Cardiac fibroblast (primary cell): ENCODE data around the gene RBBP5.

Experiments used
- DNase-seq, 2 donors: peaks; one replicate each; pipeline versions ENCODE4 v3.0.0 to v3.0.0-alpha.2; 2010; ENCODE audit warnings: low read depth in 2 of 2
- H3K4me3 ChIP-seq, 2 donors: replicated peaks in 1 of 2; 1 replicate in 1 of 2; 2 replicates in 1 of 2; pipeline ENCODE4 v1.5.1; 2011; ENCODE audit warnings: low read depth in 2 of 2, low read length in 2 of 2, mild to moderate bottlenecking in 2 of 2, moderate library complexity in 1 of 2
- TF ChIP-seq, protein P1 (sequence below): IDR thresholded peaks from one replicate; pipeline ENCODE4 v1.5.1; 2011; ENCODE audit warnings: low read depth, mild to moderate bottlenecking, low read length, inconsistent platforms

Gene RBBP5

DNA sequence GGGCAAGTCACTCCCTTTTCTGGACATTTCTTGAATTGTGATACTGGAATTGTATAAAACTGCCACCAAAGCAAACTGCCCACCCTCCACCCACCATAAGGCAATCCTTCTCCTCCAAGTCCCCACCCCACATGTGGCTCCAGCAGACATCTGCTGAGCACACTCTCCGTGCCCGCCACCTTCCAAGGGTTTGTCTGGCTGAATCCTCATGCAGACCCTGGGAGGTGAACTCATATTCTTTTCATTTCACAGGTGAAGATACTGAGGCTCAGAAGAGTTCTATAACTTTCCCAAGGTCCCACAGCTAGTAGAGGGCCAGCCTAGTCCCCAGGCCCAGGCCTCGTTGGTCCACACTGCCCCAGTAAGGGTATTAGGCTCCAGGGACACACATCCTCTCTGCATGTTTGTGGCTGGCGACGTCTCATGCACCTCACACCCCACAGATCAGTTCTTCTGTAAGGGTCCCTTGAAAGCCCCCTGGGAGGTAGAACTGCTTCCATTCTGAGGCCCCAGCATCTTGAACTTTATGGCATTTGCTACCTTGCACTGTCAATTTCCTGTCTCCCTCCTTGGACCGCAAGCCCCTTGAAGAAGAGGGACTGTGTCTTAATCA lies 64.7 kb downstream of the RBBP5 start:
- no peak for DNase-seq
- no peak overlapping the region for H3K4me3 ChIP-seq
- TF ChIP-seq, protein P1, sequence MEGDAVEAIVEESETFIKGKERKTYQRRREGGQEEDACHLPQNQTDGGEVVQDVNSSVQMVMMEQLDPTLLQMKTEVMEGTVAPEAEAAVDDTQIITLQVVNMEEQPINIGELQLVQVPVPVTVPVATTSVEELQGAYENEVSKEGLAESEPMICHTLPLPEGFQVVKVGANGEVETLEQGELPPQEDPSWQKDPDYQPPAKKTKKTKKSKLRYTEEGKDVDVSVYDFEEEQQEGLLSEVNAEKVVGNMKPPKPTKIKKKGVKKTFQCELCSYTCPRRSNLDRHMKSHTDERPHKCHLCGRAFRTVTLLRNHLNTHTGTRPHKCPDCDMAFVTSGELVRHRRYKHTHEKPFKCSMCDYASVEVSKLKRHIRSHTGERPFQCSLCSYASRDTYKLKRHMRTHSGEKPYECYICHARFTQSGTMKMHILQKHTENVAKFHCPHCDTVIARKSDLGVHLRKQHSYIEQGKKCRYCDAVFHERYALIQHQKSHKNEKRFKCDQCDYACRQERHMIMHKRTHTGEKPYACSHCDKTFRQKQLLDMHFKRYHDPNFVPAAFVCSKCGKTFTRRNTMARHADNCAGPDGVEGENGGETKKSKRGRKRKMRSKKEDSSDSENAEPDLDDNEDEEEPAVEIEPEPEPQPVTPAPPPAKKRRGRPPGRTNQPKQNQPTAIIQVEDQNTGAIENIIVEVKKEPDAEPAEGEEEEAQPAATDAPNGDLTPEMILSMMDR: no peak

DNA sequence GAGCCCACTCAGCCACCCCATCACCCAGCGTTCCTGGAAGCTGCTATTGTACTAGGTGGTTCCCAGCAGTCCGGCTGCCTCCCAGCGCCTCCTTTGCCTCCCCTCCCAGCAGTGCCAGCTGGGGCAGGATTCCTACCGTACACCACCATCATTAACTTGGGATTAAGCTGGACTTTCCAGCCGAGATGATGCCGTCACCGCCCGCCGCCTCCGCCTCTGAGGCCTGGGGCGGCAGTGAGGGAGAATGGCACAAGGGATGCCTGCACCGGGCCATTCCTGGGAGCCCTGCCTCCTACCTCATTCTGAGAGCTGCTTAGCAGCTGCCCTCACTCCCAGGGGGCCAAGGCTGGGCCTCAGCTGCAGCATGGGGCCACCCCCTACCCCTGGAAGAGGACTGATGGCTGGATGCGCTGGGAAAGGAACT lies 65.6 kb downstream of the RBBP5 start:
- H3K4me3 ChIP-seq: no peak overlapping the region
- TF ChIP-seq, protein P1: no peak
- DNase-seq: no peak

DNA sequence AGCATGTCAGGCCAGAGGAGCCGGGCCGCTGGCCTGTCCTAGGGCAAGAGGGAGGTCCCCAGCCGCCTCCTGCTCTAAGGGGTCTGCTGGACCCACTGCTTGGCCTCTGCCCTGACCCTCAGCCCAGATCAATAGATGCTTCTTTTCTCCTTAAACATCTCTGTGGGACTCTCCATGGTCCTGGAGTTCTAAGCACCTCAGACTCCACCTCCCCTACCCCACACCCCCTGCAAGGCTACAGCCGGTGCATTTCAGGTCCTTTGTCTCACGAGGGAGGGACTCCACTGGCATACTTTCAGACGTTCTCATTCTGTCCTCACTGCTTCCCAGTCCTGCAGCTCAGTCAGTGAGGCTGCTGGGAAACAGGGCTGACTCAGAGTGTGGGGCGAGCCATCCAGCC lies 67.8 kb downstream of the RBBP5 start:
- TF ChIP-seq, protein P1: no peak
- DNase-seq: no peak
- no peak overlapping the region for H3K4me3 ChIP-seq

DNA sequence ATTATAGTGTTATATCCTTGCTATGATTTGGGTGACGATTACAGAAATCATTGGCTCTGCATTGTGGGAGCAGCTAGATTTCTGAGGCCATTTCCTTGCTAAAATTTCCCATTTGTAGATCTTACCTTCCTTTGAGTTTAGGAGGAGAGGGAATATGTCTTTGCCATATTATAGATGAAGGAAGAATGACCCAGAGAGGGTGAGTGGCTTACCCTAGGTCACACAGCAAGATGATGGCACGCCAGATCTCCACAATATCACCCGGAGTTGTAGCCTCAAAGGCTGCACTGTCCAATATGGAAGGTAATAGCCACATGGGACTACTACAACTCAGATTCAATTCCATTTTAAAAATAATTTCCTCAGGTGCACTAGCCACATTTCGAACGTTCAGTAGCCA lies 68.5 kb downstream of the RBBP5 start:
- TF ChIP-seq, protein P1: no peak
- no peak overlapping the region for H3K4me3 ChIP-seq
- DNase-seq: no peak

DNA sequence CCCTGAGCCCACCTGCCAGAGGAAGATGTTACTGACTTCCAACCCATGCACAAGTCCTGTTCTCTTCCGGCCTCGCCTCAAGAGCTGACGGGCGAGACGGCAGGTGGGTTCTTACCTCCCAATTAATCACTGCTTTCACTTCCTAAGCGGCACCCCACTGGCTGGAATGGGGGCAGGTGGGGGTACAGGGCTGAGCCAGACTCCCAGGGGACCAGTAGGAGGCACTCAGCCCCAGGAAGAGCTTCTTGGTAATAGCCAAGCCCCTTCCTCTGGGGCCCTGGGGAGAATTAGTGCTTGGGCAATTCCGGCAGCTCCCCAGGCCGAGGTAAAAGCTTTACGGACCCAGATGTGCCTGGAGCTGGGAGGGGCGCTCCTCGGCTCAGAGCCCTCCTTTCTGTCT lies 69.1 kb downstream of the RBBP5 start:
- no peak overlapping the region for H3K4me3 ChIP-seq
- no peak for DNase-seq
- TF ChIP-seq, protein P1: no peak

DNA sequence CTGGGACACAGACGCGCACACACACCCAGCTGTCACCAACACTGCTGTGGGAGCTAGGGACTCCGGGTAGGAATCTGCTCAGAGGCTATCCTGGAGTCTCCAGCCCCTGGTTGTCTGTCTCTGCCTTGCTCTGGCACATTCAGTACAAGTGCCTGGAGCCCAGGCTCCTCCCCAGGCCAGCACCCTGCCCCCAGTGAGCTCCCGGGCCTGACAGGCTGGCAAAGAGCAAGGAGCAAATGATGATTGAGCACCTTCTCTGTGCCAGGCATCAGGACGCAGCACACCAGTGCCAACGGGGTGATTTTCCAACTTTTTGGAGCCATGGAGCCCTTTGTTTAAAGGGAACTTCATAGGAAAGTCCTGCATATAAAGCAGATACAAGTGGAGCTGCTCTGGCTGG lies 72.3 kb downstream of the RBBP5 start:
- DNase-seq: no peak
- H3K4me3 ChIP-seq: no peak overlapping the region
- TF ChIP-seq, protein P1: no peak

DNA sequence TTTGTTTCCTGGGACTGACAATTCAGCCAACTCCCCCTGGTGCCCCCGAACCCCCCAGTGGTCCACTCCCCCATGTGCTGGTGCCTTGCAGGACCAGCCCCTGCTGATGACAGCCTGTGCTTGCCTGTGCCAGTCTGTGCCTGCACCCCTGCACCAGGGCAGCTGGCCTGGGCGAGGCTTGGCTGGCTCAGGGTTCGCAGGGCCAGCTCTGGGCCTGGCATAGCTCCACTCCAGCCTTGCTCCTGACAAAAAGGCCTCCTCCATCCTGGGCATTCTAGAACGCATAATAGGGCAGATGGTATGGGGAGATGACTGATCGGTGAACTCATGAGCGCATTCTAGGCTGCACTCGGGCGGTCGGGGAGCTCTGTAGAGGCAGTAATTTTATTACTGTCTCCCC lies 73.4 kb downstream of the RBBP5 start:
- TF ChIP-seq, protein P1: no peak
- no peak for DNase-seq

More for the DNA sequence above, 73.4 kb downstream of the RBBP5 start:
- H3K4me3 ChIP-seq: no peak overlapping the region
